HCT116 (cell line): ENCODE data around the gene KRT81. TPM values are rescaled to one million over a fixed set of nuclear protein-coding genes. Genes with fewer than 3 reads are reported as not detected.

Source experiments
- ATAC-seq: fragments of 200-7000 bp; cut with Tn5 transposase; 2 replicates; pipeline ENCODE4 v1.9.1; 2020; ENCODE audit warnings: mild to moderate bottlenecking, moderate library complexity
- BruUV-seq: library from RNA; stranded (reverse); fragments of 400-500 nt; replicated peaks from 2 replicates; lab custom pipeline; 2021; lab: Mats Ljungman, UMichigan
- CTCF ChIA-PET: fragments of 300-600 bp; sonication (Branson Sonifier 250); formaldehyde crosslinking; loops from one replicate; lab custom pipeline; 2021; ENCODE audit warnings: antibody characterized with exemption; lab: Charles Lee
- POLR2A ChIA-PET: fragments of 300-600, 350-600 bp; sonication (Branson Sonifier 250); formaldehyde crosslinking; loops from one replicate; lab custom pipeline; 2021; ENCODE audit warnings: antibody characterized with exemption; lab: Charles Lee
- RAD21 ChIA-PET, 2 experiments: fragments of 300-600 bp; sonication (Branson Sonifier 250); formaldehyde crosslinking; loops; one replicate each; lab custom pipeline; 2023; ENCODE audit warnings: low total read pairs in 2 of 2; ENCODE audit not compliant: uncharacterized antibody in 2 of 2, unreplicated experiment in 2 of 2, low non-redundant PET in 1 of 2; lab: Charles Lee
- DNase-seq: peaks from one replicate; pipeline ENCODE4 v3.0.0-alpha.2; 2010; ENCODE audit warnings: low read depth, low spot score
- H2AFZ ChIP-seq: fragments of 200-600 bp; shearing (Covaris generic), sonication (generic); 2 replicates; pipeline ENCODE4 v1.6.1; 2017; ENCODE audit warnings: low read depth, mixed run types, mixed read lengths, antibody characterized with exemption, low read length; ENCODE audit not compliant: poor library complexity, severe bottlenecking
- H3K27ac ChIP-seq: 2 replicates; pipeline ENCODE4 v1.5.1; 2012; ENCODE audit warnings: low read depth, low read length
- H3K27me3 ChIP-seq: fragments of 200-600 bp; sonication (generic); 2 replicates; pipeline ENCODE4 v1.6.1; 2016; ENCODE audit warnings: mixed run types, low read length, mixed read lengths; ENCODE audit not compliant: insufficient read depth
- H3K36me3 ChIP-seq, 2 experiments: fragments of 200-500 bp in 1 of 2; fragments of 200-600 bp in 1 of 2; sonication (Bioruptor generic) in 1 of 2; sonication (generic) in 1 of 2; 2 replicates each; pipeline versions ENCODE4 v1.5.1 to v1.6.1; 2014 to 2016; ENCODE audit warnings: low read length in 2 of 2, inconsistent platforms in 1 of 2, mixed read lengths in 1 of 2, mixed run types in 1 of 2; ENCODE audit not compliant: insufficient read depth in 2 of 2, control insufficient read depth in 1 of 2
- H3K4me1 ChIP-seq, 2 experiments: fragments of 200-600 bp in 1 of 2; sonication (generic) in 1 of 2; 2 replicates each; pipeline versions ENCODE4 v1.5.1 to v1.6.1; 2012 to 2017; ENCODE audit warnings: low read length in 2 of 2, inconsistent platforms in 1 of 2, mild to moderate bottlenecking in 1 of 2, mixed read lengths in 1 of 2, mixed run types in 1 of 2, moderate library complexity in 1 of 2; ENCODE audit not compliant: insufficient read depth in 2 of 2, control insufficient read depth in 1 of 2
- H3K4me2 ChIP-seq: fragments of 200-600 bp; sonication (generic); 2 replicates; pipeline ENCODE4 v1.6.1; 2017; ENCODE audit warnings: mixed run types, low read length, mixed read lengths
- H3K4me3 ChIP-seq, 2 experiments: fragments of 200-600 bp in 1 of 2; sonication (generic) in 1 of 2; replicated peaks in 1 of 2; 2 replicates each; pipeline ENCODE4 v1.5.1; 2011 to 2016; ENCODE audit warnings: low read length in 2 of 2, control low read depth in 1 of 2, low read depth in 1 of 2, mild to moderate bottlenecking in 1 of 2, mixed read lengths in 1 of 2, mixed run types in 1 of 2
- H3K79me2 ChIP-seq: fragments of 200-600 bp; sonication (generic); 2 replicates; pipeline ENCODE4 v1.6.1; 2017; ENCODE audit warnings: mild to moderate bottlenecking, mixed run types, low read length, moderate library complexity, mixed read lengths; ENCODE audit not compliant: insufficient read depth
- H3K9ac ChIP-seq: fragments of 200-600 bp; sonication (generic); 2 replicates; pipeline ENCODE4 v1.6.1; 2016; ENCODE audit warnings: low read length, mixed read lengths
- H3K9me2 ChIP-seq: fragments of 200-600 bp; sonication (generic), shearing (Covaris generic); 2 replicates; pipeline ENCODE4 v1.6.1; 2017; ENCODE audit warnings: mixed run types, mild to moderate bottlenecking, moderate library complexity; ENCODE audit not compliant: insufficient read depth
- H3K9me3 ChIP-seq, 2 experiments: fragments of 200-500 bp in 1 of 2; fragments of 200-600 bp in 1 of 2; sonication (Bioruptor generic) in 1 of 2; sonication (generic) in 1 of 2; 2 replicates each; pipeline ENCODE4 v1.6.1; 2014 to 2017; ENCODE audit warnings: low read length in 2 of 2, mixed read lengths in 2 of 2, inconsistent platforms in 1 of 2, low read depth in 1 of 2, mild to moderate bottlenecking in 1 of 2, mixed run types in 1 of 2, moderate library complexity in 1 of 2; ENCODE audit not compliant: control insufficient read depth in 1 of 2, insufficient read depth in 1 of 2
- H4K20me1 ChIP-seq: fragments of 200-600 bp; sonication (generic), shearing (Covaris generic); 2 replicates; pipeline ENCODE4 v1.6.1; 2017; ENCODE audit warnings: mixed run types, mild to moderate bottlenecking, moderate library complexity; ENCODE audit not compliant: insufficient read depth
- ATF3 ChIP-seq: IDR thresholded peaks from 2 replicates; pipeline ENCODE4 v1.6.1; 2012
- CTCF ChIP-seq, 3 experiments: fragments of 200-600 bp in 1 of 3; sonication (generic) in 1 of 3; IDR thresholded peaks in 2 of 3; conservative IDR thresholded peaks in 1 of 3; 2 replicates each; pipeline ENCODE4 v1.5.1; 2012 to 2017; ENCODE audit warnings: low read depth in 2 of 3, low read length in 2 of 3, antibody characterized with exemption in 1 of 3, borderline replicate concordance in 1 of 3, control low read depth in 1 of 3, mild to moderate bottlenecking in 1 of 3, mixed read lengths in 1 of 3, mixed run types in 1 of 3, moderate library complexity in 1 of 3; ENCODE audit not compliant: insufficient read depth in 1 of 3
- EZH2phosphoT487 ChIP-seq: fragments of 200-600 bp; IDR thresholded peaks from 2 replicates; pipeline ENCODE4 v1.6.1; 2018; ENCODE audit warnings: antibody characterized with exemption, borderline replicate concordance
- POLR2A ChIP-seq: IDR thresholded peaks from 2 replicates; pipeline ENCODE4 v1.7.0; 2011; ENCODE audit warnings: borderline replicate concordance; ENCODE audit not compliant: insufficient read depth, insufficient read length; ENCODE audit errors: extremely low read depth
- REST ChIP-seq: IDR thresholded peaks from 2 replicates; pipeline ENCODE4 v1.6.1; 2012; ENCODE audit warnings: low read depth
- SP1 ChIP-seq: IDR thresholded peaks from 2 replicates; pipeline ENCODE4 v1.6.1; 2012; ENCODE audit warnings: low read depth
- YY1 ChIP-seq: IDR thresholded peaks from 2 replicates; pipeline ENCODE4 v1.6.1; 2011; ENCODE audit warnings: low read length, low read depth, moderate library complexity, mild to moderate bottlenecking; ENCODE audit not compliant: insufficient replicate concordance; ENCODE audit errors: extremely low read depth
- ZBTB33 ChIP-seq: IDR thresholded peaks from 2 replicates; pipeline ENCODE4 v1.6.1; 2011; ENCODE audit warnings: mild to moderate bottlenecking, low read length, moderate library complexity; ENCODE audit not compliant: insufficient replicate concordance; ENCODE audit errors: extremely low read depth
- ZFX ChIP-seq: fragments of 450-650 bp; IDR thresholded peaks from 2 replicates; pipeline ENCODE4 v1.6.1; 2017
- ZNF274 ChIP-seq: fragments of 200-500 bp; sonication (Bioruptor generic); IDR thresholded peaks from 2 replicates; pipeline ENCODE4 v1.6.1; 2014; ENCODE audit warnings: mild to moderate bottlenecking, low read depth, low read length, inconsistent platforms
- intact Hi-C: fragments of 100-400 bp; cut with micrococcal nuclease; formaldehyde crosslinking; loops from 2 replicates; pipeline ENCODE4 v1.10.0; 2022
- total RNA-seq: library from RNA; stranded (reverse); gene quantifications from one replicate; pipeline ENCODE4 v1.2.1, GENCODE V29; 2021; ENCODE audit not compliant: unreplicated experiment

KRT81 gene
- total RNA-seq, 1 experiment from 2014 or later = 0.84 TPM

GRCh38 chr12:52271158-52271557 is 20.2 kb downstream of the KRT81 start:
- Histone ChIP-seq H3K4me3 (no peak overlapping the region), H3K4me1 (no peaks in the 10 kb centered on the region), H3K9ac (no peak overlapping the region), H3K27me3 (no peaks in the 10 kb centered on the region), H3K9me2 (no peaks in the 10 kb centered on the region), H3K27ac (no peak overlapping the region), H2AFZ (no peak overlapping the region), H3K36me3 (no peaks in the 10 kb centered on the region), H3K79me2 (no peaks in the 10 kb centered on the region), H4K20me1 (no peaks in the 10 kb centered on the region), H3K9me3 (no peaks in the 10 kb centered on the region), H3K4me2 (no peak overlapping the region)
- RAD21 ChIA-PET = no interaction called here
- ATAC-seq (no peak), DNase-seq (no peak)
- intact Hi-C loops = no loop called here
- CTCF ChIA-PET = interaction anchor here (0.9 to 2.8 kb wide), 2 partner anchors 8 to 56 kb away, joined by 3 to 20 read pairs; no protein-coding TSS in a partner anchor
- POLR2A ChIA-PET = interaction anchor here (3.8 kb wide), 1 partner anchor 9 kb away, joined by 17 read pairs; no protein-coding TSS in a partner anchor
- no peak for TF ChIP-seq ZFX
- TF ChIP-seq POLR2A = no peak
- BruUV-seq = no TSS peak

GRCh38 chr12:52270541-52271070 is 20.7 kb downstream of the KRT81 start:
- H2AFZ ChIP-seq = no peak overlapping the region
- no peak for DNase-seq
- no peaks in the 10 kb centered on the region for H3K9me3 ChIP-seq
- no peak overlapping the region for H3K4me3 ChIP-seq
- POLR2A ChIA-PET = interaction anchor here (3.8 kb wide), 1 partner anchor 9 kb away, joined by 17 read pairs; no protein-coding TSS in a partner anchor
- no peaks in the 10 kb centered on the region for H4K20me1 ChIP-seq
- H3K4me1 ChIP-seq = no peaks in the 10 kb centered on the region
- H3K27me3 ChIP-seq = no peaks in the 10 kb centered on the region
- no peak for ATAC-seq
- RAD21 ChIA-PET = no interaction called here
- H3K9me2 ChIP-seq = no peaks in the 10 kb centered on the region
- BruUV-seq = no TSS peak
- H3K79me2 ChIP-seq = no peaks in the 10 kb centered on the region
- CTCF ChIA-PET = interaction anchor here (0.9 to 2.8 kb wide), 2 partner anchors 8 to 55 kb away, joined by 3 to 20 read pairs; no protein-coding TSS in a partner anchor
- no peak overlapping the region for H3K27ac ChIP-seq
- no peaks in the 10 kb centered on the region for H3K36me3 ChIP-seq
- no peak overlapping the region for H3K4me2 ChIP-seq
- H3K9ac ChIP-seq = no peak overlapping the region
- intact Hi-C loops = no loop called here
- TF ChIP-seq YY1 (no peak), SP1 (no peak), REST (no peak), ZBTB33 (no peak), CTCF (IDR thresholded peaks at IDR 0.05 in 2 of 3, conservative IDR thresholded peaks at IDR 0.05 in 1 of 3; ENCODE audit: borderline replicate concordance in 1 of 3, insufficient read depth in 1 of 3, low read depth in 2 of 3, low read length in 2 of 3) (no peak), ZNF274 (no peak), ZFX (no peak), EZH2phosphoT487 (no peak), ATF3 (no peak)
